AG08395 (cell line): ENCODE measurements around the gene HLA-DPB1.

ENCODE experiments used
- DNase-seq: peaks from one replicate; pipeline ENCODE4 v3.0.0; 2012; ENCODE audit warnings: mixed read lengths, low spot score

The HLA-DPB1 gene

GRCh38 chr6:33103776-33104175, 28.0 kb downstream of the HLA-DPB1 start:
- DNase-seq, result no peak

GRCh38 chr6:33104887-33105286, 29.1 kb downstream of the HLA-DPB1 start:
- no peak for DNase-seq

- DNase-seq, result no peak
These were observed 29.6 kb downstream of the HLA-DPB1 start for GRCh38 chr6:33105386-33105785.

DNA sequence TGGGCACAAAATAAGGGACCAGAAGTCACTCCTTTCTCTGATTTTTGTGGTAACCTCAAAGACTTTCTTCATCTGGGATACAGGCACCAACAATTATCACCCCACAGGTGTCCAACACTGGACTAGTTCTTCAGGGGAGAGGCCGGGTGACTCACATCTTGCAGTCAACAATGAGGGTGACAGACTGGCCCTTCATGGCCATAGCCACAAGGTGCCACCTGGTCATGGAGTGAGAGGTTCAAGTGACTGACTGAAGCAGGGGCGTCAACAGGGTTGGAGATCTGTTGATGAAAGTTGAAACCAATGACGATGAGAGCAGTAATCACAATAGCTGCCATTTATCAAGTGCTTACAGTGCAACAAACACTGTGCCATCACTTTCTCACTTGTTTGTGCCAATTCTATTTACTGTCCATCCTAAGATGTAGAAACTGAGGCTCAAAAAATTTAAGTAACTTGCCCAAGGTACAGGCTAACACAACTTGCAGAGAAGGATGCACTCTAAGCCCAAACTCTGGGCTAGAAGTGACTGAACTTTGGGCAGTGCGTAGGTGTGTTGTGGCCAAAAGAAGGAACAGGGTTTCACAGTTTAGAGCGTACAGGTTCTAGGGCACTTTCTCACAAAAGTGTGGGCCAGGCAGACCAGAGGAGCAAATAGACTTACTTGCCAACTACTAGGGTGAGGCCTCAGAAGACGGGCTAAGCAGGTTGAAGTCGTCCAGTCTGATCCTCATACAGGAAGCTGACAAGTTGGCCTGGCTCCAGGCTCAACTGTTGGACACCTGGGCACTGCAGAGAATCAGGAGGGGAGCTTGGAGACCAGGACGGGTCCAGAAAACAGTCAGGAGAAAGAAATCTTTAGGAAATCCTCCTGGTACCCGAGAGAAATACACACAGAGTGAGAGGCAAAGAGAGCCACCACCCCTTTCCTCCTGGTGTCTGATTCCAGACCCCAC, 30.4 kb downstream of the HLA-DPB1 start:
- DNase-seq, result no peak

DNA sequence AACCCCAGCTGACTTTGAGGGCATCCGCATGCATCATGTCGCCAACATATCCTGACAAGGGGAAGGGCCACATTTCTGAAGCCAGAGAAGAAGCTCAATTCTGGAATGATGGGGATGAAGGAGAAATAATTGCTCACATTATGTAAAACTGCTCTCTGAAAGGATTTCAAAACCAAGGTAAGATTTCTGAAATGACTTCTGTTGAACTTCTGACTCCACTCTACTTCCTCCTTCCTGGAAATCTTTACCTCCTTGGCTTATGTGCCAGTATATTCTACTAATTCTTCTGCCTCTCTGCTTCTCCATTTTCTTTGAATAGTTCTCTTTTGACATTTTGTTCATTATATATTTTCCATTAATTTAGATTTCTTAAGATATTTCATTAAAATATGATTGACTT, 31.9 kb downstream of the HLA-DPB1 start:
- no peak for DNase-seq

GRCh38 chr6:33108307-33108706, 32.5 kb downstream of the HLA-DPB1 start:
- no peak for DNase-seq

DNA sequence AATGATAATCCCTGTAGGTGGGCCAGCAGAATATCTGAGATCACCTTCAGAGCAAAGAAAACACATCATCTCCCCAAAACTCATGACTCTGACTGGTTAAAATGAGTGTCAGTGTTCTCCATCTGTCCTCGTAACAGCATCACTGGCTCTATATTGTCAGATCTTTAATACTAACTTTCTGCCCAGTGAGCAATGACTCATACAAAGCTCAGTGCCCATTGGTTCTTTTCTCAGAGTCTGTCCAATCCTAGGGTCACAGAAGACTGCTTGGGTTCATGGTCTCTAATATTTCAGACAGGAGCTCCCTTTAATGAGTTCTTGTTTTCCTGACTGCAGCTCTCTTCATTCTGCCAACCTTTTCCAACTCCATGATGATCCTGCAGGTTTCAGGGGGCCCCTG, 36.4 kb downstream of the HLA-DPB1 start:
- DNase-seq, result peak; percentile 88

- no peak for DNase-seq
These were observed 38.0 kb downstream of the HLA-DPB1 start for GRCh38 chr6:33113755-33114154.

DNA sequence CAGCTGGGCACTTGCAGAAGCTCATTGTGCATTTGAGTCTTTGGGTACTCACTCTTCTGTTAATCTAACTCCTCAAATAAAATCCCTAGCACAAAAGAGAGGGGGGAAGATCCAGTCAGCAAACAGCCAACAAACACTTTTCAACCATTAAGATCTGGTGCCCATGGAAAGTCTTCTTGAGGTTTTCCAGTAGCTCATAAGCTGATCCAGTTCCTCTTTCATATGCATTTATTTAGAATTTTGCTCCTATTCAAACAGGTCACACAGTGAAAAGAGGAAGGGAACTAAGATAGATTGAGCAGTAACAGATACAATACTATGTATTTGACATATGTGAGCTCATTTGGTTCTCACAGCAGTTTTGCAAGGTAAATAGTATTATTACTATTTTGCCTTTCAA, 38.6 kb downstream of the HLA-DPB1 start:
- no peak for DNase-seq

- DNase-seq, result no peak
These were observed 40.6 kb downstream of the HLA-DPB1 start for GRCh38 chr6:33116417-33116816.

- DNase-seq, result no peak
These were observed 41.3 kb downstream of the HLA-DPB1 start for GRCh38 chr6:33116841-33117711.

DNA sequence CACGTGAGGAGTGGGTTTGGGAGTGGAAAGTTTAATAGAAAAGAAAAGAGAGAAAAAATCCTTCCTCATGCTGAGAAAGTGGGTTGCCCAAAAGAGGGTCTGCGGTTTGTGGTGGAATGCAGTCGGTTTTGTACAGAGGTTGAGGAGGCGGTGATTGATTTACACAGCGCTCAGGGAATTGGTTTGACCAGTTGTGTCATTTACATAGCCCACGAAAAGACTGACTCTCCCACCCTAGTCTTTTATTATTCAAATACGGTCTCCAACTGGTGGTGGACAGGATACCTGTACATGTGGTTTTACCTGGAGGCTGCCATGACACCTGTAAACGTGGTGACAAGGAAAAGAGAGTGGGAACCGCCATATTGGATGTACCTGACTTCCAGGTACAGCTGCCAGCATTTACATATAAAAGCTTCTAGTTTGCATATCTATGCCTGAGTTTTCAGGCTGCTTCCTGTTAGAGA, 42.1 kb downstream of the HLA-DPB1 start:
- no peak for DNase-seq

DNA sequence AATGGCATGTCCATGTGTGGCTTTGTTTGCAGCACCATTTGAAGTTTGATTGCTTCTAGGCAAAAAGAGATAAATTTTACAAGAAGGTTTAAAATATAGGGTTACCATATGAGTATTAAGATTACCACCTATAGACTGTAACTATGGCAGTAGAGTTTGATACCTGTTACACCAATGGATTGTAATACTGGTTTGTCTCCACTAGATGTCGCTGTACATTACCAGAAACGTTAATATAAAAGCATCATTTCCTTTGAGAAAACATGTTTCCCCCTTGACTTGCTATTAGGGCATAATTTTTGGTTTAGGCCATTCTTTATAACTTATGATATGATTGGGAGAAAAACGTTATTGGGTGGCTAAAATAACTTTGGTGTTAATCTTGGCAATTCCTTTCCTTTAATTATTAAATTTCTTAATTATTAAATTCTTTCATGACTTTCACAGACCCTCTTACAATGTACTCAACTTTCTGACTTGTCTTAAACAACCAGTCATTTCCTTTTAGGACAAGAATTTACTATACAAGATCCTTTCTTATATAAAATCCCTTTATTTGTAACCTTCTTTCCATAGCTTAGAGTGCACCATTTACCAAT, 42.8 kb downstream of the HLA-DPB1 start:
- peak; percentile 38 for DNase-seq

GRCh38 chr6:33120001-33120400, 44.2 kb downstream of the HLA-DPB1 start:
- DNase-seq, result no peak

- no peak for DNase-seq
These were observed 47.4 kb downstream of the HLA-DPB1 start for GRCh38 chr6:33123181-33123580.

GRCh38 chr6:33123732-33124524, 48.1 kb downstream of the HLA-DPB1 start:
- peak; percentile 42 for DNase-seq

DNA sequence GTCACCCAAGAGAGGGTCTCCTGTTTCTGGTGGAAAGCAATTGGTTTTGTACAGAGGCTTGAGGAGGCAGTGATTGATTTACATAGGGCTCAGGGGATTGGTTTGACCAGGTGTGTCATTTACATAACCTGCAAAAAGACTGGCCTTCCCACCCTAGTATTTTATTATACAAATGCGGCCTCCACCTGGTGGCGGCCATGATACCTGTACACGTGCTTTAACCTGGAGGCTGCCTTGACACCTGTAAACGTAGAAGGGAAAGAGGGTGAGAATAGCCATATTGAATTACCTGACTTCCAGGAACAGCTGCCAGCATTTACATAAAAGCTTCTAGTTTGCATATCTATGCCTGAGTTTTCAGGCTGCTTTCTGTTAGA, 48.7 kb downstream of the HLA-DPB1 start:
- no peak for DNase-seq

DNA sequence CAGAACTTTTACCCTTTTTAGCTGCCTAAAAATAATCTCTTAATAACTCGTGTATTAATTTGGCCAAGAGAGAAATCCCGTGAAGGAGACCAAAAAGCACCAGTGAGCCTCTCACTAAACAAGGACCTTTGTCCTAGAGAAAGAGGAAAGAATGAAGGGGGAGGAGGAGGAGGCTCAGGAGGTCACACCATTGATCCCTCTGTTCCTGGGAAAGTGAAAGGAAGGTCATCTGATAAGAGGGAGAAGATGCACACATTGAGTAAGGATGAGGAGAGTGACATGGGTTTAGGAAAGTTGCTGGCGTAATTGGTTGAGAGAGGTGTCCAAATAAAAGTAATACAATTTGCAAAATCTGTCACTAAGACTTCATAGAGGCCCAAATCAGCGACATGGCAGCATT, 49.2 kb downstream of the HLA-DPB1 start:
- no peak for DNase-seq

- peak; percentile 53 for DNase-seq
These were observed 50.4 kb downstream of the HLA-DPB1 start for GRCh38 chr6:33126101-33126714.

DNA sequence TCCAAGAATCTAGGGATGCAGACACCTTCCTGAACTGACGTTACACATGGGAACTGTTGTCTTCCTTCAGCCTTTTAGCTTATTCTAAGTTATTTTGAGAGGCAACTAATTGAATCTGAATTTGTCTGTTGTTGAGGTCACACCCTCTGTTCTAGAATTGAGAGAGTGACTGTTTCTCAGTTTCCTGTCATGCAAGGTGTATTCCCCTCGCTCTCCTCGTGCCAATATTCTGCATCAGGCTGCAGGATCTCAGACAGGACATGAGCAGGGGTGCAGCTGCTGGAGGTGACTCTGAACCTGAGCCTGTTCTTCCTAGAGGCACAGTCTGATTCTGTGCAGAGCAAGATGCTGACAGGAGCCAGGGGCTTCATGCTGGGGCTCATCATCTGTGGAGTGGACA, 52.5 kb downstream of the HLA-DPB1 start:
- no peak for DNase-seq

GRCh38 chr6:33132081-33132524, 56.3 kb downstream of the HLA-DPB1 start:
- no peak for DNase-seq
